ENCODE measurements around the gene CCT7. TPM values are rescaled to one million over a fixed set of nuclear protein-coding genes. Genes with fewer than 3 reads are reported as not detected.

Gene CCT7
- total and polyA plus RNA-seq, 10 of the 15 experiments (the other 5 are each of a cell fraction or from before 2014, with no cell fraction given): 206 to 598 (median 486) TPM

- DNase-seq (ENCODE audit: low read depth, low spot score) (peak; percentile 47), ATAC-seq (peak; percentile 88), FAIRE-seq (peak; percentile 47)
- H3K4me3 ChIP-seq: peak within 1 kb of the TSS; percentile 99
- H3K4me2 ChIP-seq (ENCODE audit: control insufficient read depth, insufficient read depth): peak within 1 kb of the TSS; percentile 87
- H3K9ac ChIP-seq (ENCODE audit: control insufficient read depth, insufficient read depth, low read length): peak within 1 kb of the TSS; percentile 79
- peaks cover 45% of the 10 kb centered on the region for H3K79me2 ChIP-seq (ENCODE audit: control insufficient read depth, insufficient read depth, low read length)
- ChIA-PET SMC1A (ENCODE audit: uncharacterized antibody, unreplicated experiment) (interaction anchor here (1.2 to 2.8 kb wide), 3 partner anchors 10 to 76 kb away, joined by 3 to 6 read pairs (median 5); no protein-coding TSS in a partner anchor), CTCF (interaction anchor here (0.7 to 1.6 kb wide), 4 partner anchors 13 to 624 kb away, joined by 3 to 8 read pairs (median 4); partner anchors contain the start of gene CCT7), POLR2A (interaction anchor here (0.8 to 2.3 kb wide), 4 partner anchors 9 to 52 kb away, joined by 3 to 12 read pairs (median 4); partner anchors contain the start of genes EGR4 and PRADC1), RAD21 (ENCODE audit: unreplicated experiment) (interaction anchor here (0.7 to 2.1 kb wide), 5 partner anchors 9 to 107 kb away, joined by 3 to 5 read pairs (median 4); partner anchors contain the start of genes CCT7 and EGR4)
- peaks cover 11% of the 10 kb centered on the region for H3K4me1 ChIP-seq (ENCODE audit: control insufficient read depth, insufficient read depth, low read length)
- H3K9me3 ChIP-seq (replicated peaks; ENCODE audit: control insufficient read depth, insufficient read depth, low read length): no peaks in the 10 kb centered on the region
- H2AFZ ChIP-seq (ENCODE audit: control insufficient read depth, low read depth, low read length): peak within 1 kb of the TSS; percentile 89
- no peaks in the 10 kb centered on the region; the same call in 1 of the 2 replicates for H4K20me1 ChIP-seq (ENCODE audit: control insufficient read depth, insufficient read depth)
- under 1% methylated on average over 50 of the region's 69 CpGs for WGBS (ENCODE audit: insufficient coverage, insufficient replicate concordance, low lambda C conversion rate, missing lambda C conversion rate)
- in situ Hi-C loops (cut with MboI) (no loop called here), intact Hi-C loops (cut with micrococcal nuclease; ENCODE audit: unreplicated experiment) (loop anchor here (2.0 kb wide), 2 partner anchors 50 to 100 kb away; partner anchors contain the start of genes ALMS1 and CCT7)
- no peaks in the 10 kb centered on the region; a peak in 1 of 4 replicates for H3K36me3 ChIP-seq (ENCODE audit: control insufficient read depth in 2 of 2, insufficient read depth in 2 of 2, low read length in 1 of 2)
- TSS peak; percentile 86 for BruUV-seq (replicated peaks)
- H3K27me3 ChIP-seq (replicated peaks in 1 of 2; ENCODE audit: control insufficient read depth in 2 of 2, insufficient read depth in 2 of 2, low read length in 1 of 2): no peaks in the 10 kb centered on the region
- peak within 1 kb of the TSS; percentile 80 for H3K27ac ChIP-seq (ENCODE audit: control insufficient read depth, insufficient read depth)
- TF ChIP-seq NFYB (IDR thresholded peaks at IDR 0.05; ENCODE audit: insufficient read depth, low read depth, low read length) (no peak), BHLHE40 (IDR thresholded peaks at IDR 0.05; ENCODE audit: borderline replicate concordance in 1 of 2, low read depth in 2 of 2, low read length in 1 of 2) (peak; percentile 7 to 44; a peak in 2 of 4 replicates), SMAD5 (IDR thresholded peaks at IDR 0.05; ENCODE audit: low read depth) (0 out of 2 replicates have a peak, but pooled peaks have one; percentile 46), POLR2A (IDR thresholded peaks at IDR 0.05; ENCODE audit: low read depth, low read length) (peak; percentile 79), NRF1 (conservative IDR thresholded peaks at IDR 0.05; ENCODE audit: low read depth, low read length) (peak; percentile 46), SIN3A (IDR thresholded peaks at IDR 0.05; ENCODE audit: low read depth, low read length) (peak; percentile 80), CHD2 (IDR thresholded peaks at IDR 0.05; ENCODE audit: borderline replicate concordance, low read depth, low read length) (0 out of 2 replicates have a peak, but pooled peaks have one; percentile 62), NR2F1 (conservative IDR thresholded peaks at IDR 0.05) (peak; percentile 90), IKZF1 (conservative IDR thresholded peaks at IDR 0.05) (peak; percentile 73), RUNX3 (IDR thresholded peaks at IDR 0.05; ENCODE audit: low read length) (peak; percentile 50), RAD51 (IDR thresholded peaks at IDR 0.05) (no peak), IKZF2 (IDR thresholded peaks at IDR 0.05) (peak; percentile 25 to 53; a peak in 3 of 4 replicates), EGR1 (IDR thresholded peaks at IDR 0.05; ENCODE audit: borderline replicate concordance in 1 of 2, low read depth in 2 of 2, low read length in 2 of 2) (peak in 1 of 2 experiments; percentile 87; a peak in 2 of 3 replicates), STAT3 (IDR thresholded peaks at IDR 0.05; ENCODE audit: low read depth, low read length) (no peak), MEF2A (IDR thresholded peaks at IDR 0.05; ENCODE audit: insufficient read depth, low read depth, low read length) (no peak), NBN (IDR thresholded peaks at IDR 0.05) (peak; percentile 57), REST (IDR thresholded peaks at IDR 0.05; ENCODE audit: low read depth, low read length) (no peak), PAX8 (IDR thresholded peaks at IDR 0.05) (no peak), MEF2B (IDR thresholded peaks at IDR 0.05; ENCODE audit: partially characterized antibody, poor library complexity, severe bottlenecking) (peak; percentile 44), CBFB (IDR thresholded peaks at IDR 0.05; ENCODE audit: low read depth) (0 out of 2 replicates have a peak, but pooled peaks have one; percentile 39), SP1 (IDR thresholded peaks at IDR 0.05; ENCODE audit: low read depth, low read length) (peak; percentile 11)
These were observed 50.4 kb downstream of the CCT7 start, which contains the start of gene FBXO41 for GRCh38 chr2:73284296-73285158. Gene FBXO41, minus strand, starts transcription at chr2:73284478. Its CDS starts 14,848 bp downstream, at chr2:73269630.
